Measurements from ENCODE around the gene NPHP4. TPM values are rescaled to one million over a fixed set of nuclear protein-coding genes. Genes with fewer than 3 reads are reported as not detected.
"Not testable (repeated sequence)": the region's sequence is repeated elsewhere in the genome, so short reads cannot be mapped to it uniquely, and the experiment has no call there.

NPHP4 gene
- total RNA-seq, 1 donor from 2014 or later, result 12.8 TPM

- no peaks in the 10 kb centered on the region for H3K27me3 Mint-ChIP-seq (ENCODE audit: unreplicated experiment)
- TF ChIP-seq CTCF (IDR thresholded peaks at IDR 0.05), result no peak
These were observed 135.2 kb downstream of the NPHP4 start for GRCh38 chr1:5857011-5857410.

DNA sequence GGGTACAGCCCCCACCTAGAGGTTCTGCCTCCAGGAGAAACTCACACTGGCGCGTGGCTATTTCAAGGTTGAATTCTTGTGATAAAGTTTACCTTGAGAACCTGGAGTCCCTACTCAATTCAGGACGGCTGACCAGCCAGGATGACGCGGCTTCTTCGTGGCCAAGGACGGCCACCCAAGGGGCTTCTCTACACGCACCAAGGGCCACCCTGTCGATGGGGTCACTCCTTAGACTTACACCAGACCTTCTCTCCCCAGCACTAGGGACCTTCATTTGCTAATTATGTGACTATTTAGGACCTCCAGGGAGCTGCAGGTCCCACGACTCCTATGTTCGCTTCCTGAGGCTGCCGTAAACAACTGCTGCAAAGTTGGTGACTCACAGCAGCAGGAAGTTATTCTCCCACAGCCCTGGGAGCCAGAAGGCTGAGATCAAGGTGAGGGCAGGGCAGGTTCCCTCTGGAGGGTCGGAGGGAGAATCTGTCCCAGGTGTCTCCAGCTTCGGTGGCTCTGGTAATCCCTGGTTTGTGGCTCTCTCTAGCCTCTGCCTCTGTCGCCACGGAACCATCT, 135.9 kb downstream of the NPHP4 start:
- no peaks in the 10 kb centered on the region for H3K9me3 Mint-ChIP-seq (ENCODE audit: unreplicated experiment)

More at GRCh38 chr1:5857011-5857410, 135.2 kb downstream of the NPHP4 start:
- H3K4me3 Mint-ChIP-seq (ENCODE audit: unreplicated experiment), result no peak overlapping the region
- no peaks in the 10 kb centered on the region for H3K4me1 Mint-ChIP-seq (ENCODE audit: unreplicated experiment)
- no peak overlapping the region for H3K27ac Mint-ChIP-seq (ENCODE audit: unreplicated experiment)
- no peaks in the 10 kb centered on the region for H3K36me3 Mint-ChIP-seq (ENCODE audit: unreplicated experiment)
- no peaks in the 10 kb centered on the region for H3K9me3 Mint-ChIP-seq (ENCODE audit: unreplicated experiment)
- DNase-seq (ENCODE audit: extremely low spot score, unreplicated experiment), result no peak

DNA sequence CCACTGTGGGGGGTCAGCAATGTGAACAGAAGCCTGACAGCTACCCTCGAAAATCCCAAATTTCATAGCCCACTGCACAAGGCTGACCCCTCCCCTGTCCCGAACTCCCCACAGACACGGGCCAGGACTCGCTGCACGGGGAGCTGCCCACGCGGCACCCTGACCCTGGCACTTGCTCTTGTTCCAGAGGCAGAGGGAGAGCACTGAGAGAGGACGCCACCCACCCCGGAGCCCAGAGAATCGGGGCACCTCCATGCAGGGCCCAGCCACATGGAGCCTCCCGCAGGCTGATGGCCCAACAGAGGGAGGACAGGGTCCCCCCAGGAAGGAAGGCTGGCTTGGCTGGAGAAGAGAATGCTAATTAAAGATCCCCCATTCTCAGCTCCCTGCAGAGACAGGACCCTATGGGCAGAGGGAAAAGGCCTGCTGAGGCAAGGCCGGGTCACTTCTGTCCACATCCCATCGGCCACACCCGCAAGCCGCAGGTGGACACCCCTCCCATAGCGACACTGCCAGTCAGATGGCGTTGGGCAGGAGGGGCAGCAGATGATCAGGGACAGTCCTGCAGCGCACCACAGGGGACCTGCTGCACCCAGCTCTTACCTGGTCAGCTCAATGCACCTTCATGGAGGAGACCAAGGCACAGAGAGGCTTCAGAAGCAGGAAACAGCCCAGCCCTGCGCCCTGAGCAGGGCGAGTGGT, 136.9 kb downstream of the NPHP4 start:
- Mint-ChIP-seq H3K9me3 (ENCODE audit: unreplicated experiment) (no peaks in the 10 kb centered on the region), H3K36me3 (ENCODE audit: unreplicated experiment) (no peaks in the 10 kb centered on the region), H3K4me3 (ENCODE audit: unreplicated experiment) (no peak overlapping the region), H3K27ac (ENCODE audit: unreplicated experiment) (no peak overlapping the region), H3K4me1 (ENCODE audit: unreplicated experiment) (no peaks in the 10 kb centered on the region), H3K27me3 (ENCODE audit: unreplicated experiment) (no peaks in the 10 kb centered on the region)
- no peak for TF ChIP-seq CTCF (IDR thresholded peaks at IDR 0.05)
- no peak for DNase-seq (ENCODE audit: extremely low spot score, unreplicated experiment)

More for the DNA sequence above, 135.9 kb downstream of the NPHP4 start:
- Mint-ChIP-seq H3K4me3 (ENCODE audit: unreplicated experiment) (no peak overlapping the region), H3K4me1 (ENCODE audit: unreplicated experiment) (no peaks in the 10 kb centered on the region), H3K27me3 (ENCODE audit: unreplicated experiment) (no peaks in the 10 kb centered on the region), H3K27ac (ENCODE audit: unreplicated experiment) (no peak overlapping the region), H3K36me3 (ENCODE audit: unreplicated experiment) (no peaks in the 10 kb centered on the region)
- DNase-seq (ENCODE audit: extremely low spot score, unreplicated experiment), result no peak
- no peak for TF ChIP-seq CTCF (IDR thresholded peaks at IDR 0.05)

GRCh38 chr1:5854754-5855153, 137.5 kb downstream of the NPHP4 start:
- Mint-ChIP-seq H3K4me1 (ENCODE audit: unreplicated experiment) (no peaks in the 10 kb centered on the region), H3K27me3 (ENCODE audit: unreplicated experiment) (no peaks in the 10 kb centered on the region), H3K36me3 (ENCODE audit: unreplicated experiment) (no peaks in the 10 kb centered on the region), H3K9me3 (ENCODE audit: unreplicated experiment) (no peaks in the 10 kb centered on the region), H3K27ac (ENCODE audit: unreplicated experiment) (no peak overlapping the region), H3K4me3 (ENCODE audit: unreplicated experiment) (no peak overlapping the region)
- no peak for TF ChIP-seq CTCF (IDR thresholded peaks at IDR 0.05)
- no peak for DNase-seq (ENCODE audit: extremely low spot score, unreplicated experiment)

DNA sequence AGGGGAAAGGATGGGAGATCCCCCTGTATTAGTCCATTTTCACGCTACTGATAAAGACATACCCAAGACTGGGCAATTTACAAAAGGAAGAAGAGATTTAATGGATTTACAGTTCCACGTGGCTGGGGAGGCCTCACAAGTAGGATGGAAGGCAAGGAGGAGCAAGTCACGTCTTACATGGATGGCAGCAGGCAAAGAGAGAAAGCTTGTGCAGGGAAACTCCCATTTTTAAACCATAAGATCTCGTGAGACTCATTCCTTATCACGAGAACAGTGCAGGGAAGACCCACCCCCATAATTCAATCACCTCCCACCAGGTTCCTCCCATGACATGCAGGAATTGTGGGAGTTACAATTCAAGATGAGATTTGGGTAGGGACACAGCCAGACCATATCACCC, 138.4 kb downstream of the NPHP4 start:
- not testable (repeated sequence) for H3K9me3 Mint-ChIP-seq (ENCODE audit: unreplicated experiment); H3K36me3 Mint-ChIP-seq (ENCODE audit: unreplicated experiment); H3K27me3 Mint-ChIP-seq (ENCODE audit: unreplicated experiment); H3K27ac Mint-ChIP-seq (ENCODE audit: unreplicated experiment); H3K4me1 Mint-ChIP-seq (ENCODE audit: unreplicated experiment); DNase-seq (ENCODE audit: extremely low spot score, unreplicated experiment); H3K4me3 Mint-ChIP-seq (ENCODE audit: unreplicated experiment)
